Retina (tissue), 1 donor: Measurements from ENCODE around the gene APOBEC3A.

Experiments used
- DNase-seq: peaks from one replicate; pipeline ENCODE4 v3.0.0-alpha.2; 2016

Gene APOBEC3A

DNA sequence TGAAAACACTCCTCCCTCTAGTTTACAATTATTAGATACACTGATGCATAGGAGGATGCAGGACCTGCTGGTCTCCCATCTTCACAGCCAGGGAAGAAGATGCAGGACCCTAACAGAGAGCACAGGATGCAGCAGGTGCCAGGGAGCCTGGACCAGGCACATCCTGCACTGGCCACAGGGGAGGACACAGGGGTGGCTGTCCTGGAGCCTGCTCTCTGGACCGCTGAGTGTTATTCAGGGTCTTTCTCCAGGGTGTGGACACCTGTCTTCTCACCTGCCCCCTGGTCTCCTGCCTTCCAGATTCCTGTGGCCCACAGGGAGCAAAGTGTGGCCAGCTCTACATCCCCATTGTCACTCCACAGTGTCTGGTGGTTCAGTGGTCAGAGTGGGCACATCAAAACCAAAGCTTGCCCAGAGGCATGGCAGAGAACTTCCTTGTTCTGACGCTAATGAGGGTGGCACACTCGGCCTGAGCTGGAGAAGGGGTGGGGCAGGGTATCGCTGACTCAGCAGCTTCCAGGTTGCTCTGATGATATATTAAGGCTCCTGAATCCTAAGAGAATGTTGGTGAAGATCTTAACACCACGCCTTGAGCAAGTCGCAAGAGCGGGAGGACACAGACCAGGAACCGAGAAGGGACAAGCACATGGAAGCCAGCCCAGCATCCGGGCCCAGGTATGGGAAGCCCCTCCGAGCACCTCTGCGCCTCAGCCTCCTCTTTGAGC is at the start of gene APOBEC3A:
APOBEC3A (plus strand) TSS at position 564 of the 725 bp plus-strand sequence; CDS start at position 647, 83 bp downstream.
- no peak for DNase-seq

DNA sequence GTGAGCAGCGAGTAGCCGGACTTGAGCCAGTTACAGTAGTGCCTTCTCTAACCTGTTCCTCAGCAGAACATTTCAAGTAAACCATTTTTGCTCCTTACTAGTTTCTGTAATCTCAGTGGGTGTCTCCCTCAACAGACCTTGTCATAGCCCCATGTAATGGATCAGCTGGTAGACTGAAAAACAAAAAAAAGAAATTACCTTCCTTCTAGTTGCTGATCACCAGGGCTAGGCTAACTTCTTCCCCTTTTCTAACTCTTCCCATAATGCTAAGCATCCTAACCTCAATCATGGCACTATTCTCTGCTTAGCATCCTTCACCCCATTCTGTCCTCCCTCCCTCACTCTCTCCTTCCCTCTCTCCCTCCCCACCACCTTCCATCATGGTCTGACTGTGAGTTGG is 49.6 kb upstream of the APOBEC3A start:
- DNase-seq: no peak

- no peak for DNase-seq
Observed at GRCh38 chr22:38911434-38911833, 46.0 kb upstream of the APOBEC3A start.

DNA sequence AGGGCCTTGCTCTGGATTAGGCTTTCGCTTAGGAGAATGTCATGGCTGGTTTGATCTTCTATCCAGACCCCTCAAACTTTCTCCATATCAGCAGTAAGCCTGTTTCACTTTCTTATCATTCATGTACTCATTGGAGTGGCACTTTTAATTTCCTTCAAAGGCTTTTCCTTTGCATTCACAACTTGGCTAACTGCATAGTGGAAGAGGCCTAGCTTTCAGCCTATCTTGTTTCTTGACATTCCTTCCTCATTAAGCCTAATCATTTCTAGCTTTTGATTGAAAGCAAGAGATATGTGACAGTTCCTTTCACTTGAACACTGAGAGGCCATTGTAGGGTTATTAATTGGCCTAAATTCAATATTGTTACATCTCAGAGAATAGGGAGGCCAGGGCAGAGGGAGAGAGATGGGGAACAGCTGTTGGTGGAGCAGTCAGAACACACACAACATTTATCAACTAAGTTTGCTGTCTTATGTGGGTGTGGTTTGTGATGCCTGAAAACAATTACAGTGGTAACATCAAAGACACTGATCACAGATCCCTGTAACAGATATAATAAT is 37.7 kb upstream of the APOBEC3A start:
- DNase-seq: peak; percentile 59

DNA sequence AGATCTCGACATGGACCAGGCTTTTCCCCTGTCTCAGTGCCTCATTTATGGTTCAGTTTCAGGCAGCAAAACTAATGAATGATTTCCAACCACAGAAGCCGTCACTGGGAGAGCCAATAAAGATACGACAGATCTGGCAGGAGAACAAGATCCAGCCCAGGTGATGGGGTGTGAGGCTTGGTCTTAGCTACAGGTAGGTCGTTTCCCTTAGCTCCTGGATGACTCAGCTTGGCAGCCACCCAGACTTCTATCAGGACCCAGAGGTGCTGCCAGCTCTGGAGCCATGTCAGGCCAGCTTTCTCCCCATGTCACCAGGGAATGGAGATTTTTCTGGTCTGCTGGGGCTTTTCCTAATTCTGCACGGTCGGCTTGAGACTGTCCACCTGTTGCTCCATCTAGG is 36.3 kb upstream of the APOBEC3A start:
- no peak for DNase-seq

DNA sequence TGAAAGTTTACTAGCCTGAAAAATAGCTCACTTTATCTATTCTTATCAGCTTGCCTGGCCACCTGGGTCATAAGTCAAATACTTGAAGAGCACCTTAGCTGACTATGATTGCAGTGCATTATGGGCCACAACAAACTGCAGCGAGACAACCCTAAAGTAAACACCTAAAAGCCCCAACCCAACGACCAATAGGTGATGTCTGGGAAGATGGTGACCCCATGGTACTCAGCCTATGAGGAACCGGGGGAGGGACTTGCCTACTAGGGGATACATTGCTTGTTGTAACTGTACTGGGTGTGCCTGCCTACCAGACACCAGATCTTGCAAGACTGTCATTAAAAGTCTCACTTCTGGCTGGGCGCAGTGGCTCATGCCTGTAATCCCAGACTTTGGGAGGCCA is 35.6 kb upstream of the APOBEC3A start:
- DNase-seq: no peak

- peak; percentile 53 for DNase-seq
Observed at GRCh38 chr22:38923463-38924346, 33.7 kb upstream of the APOBEC3A start.

GRCh38 chr22:38924347-38924952 is 33.0 kb upstream of the APOBEC3A start:
- DNase-seq: no peak

GRCh38 chr22:38925571-38926041 is 31.8 kb upstream of the APOBEC3A start:
- no peak for DNase-seq

GRCh38 chr22:38927033-38927781 is 30.2 kb upstream of the APOBEC3A start:
- DNase-seq: peak; percentile 84

- no peak for DNase-seq
Observed at GRCh38 chr22:38930512-38930911, 26.9 kb upstream of the APOBEC3A start.

DNA sequence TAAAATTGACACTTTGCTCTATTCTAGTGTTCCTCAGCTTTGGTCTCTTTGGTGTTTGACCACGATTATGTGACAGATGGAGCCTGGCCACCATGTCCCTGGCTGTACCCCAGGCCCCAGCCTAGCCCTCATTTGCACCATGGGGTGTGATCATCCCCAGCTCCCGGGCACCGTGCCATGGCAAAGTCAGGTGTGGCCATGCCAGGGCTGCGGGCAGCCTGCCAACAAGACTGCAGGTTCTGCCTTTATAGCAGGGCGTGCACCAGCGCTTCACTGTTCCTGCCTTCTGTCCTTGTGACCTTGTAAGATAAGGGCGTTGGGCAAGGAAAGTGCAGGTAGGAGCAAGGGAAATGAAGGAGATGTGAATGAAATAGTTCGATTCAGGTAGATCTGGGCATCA is 22.4 kb upstream of the APOBEC3A start:
- no peak for DNase-seq

DNA sequence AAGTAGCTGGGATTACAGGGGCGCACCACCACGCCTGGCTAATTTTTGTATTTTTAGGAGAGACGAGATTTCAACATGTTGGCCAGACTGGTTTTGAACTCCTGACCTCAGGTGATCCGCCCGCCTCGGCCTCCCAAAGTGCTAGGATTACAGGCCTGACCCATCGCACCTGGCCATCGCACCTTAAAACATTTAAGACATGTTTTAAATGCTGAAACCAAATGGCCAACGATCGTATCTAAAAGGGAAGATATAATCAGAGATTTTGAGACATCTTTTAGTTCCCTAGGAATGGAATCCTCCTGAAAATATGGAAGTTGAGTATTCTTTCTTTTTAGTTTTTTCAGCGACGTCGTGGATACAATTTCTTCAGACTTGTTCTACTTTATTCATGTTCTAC is 21.8 kb upstream of the APOBEC3A start:
- no peak for DNase-seq

DNA sequence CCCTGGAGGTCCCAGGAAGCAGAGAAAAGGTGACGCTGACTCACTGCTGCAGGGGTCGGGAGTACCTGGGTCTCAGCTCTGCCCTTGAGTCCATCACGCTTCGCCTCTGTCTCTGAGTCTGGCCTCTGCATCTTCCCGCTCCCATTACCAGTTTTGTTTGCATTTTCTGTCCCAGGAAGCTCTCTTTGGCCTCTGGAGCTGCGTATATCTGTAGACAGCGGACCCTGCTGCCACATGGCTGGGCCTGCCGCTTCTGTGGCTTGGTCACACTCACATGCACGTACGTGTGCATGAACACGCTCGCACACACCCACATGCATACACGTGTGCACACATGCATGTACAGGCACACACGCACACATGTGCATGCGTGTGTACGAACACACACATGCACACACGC is 20.8 kb upstream of the APOBEC3A start:
- DNase-seq: no peak

GRCh38 chr22:38937036-38937435 is 20.4 kb upstream of the APOBEC3A start:
- no peak for DNase-seq

- no peak for DNase-seq
Observed at GRCh38 chr22:38937541-38937940, 19.9 kb upstream of the APOBEC3A start.

DNA sequence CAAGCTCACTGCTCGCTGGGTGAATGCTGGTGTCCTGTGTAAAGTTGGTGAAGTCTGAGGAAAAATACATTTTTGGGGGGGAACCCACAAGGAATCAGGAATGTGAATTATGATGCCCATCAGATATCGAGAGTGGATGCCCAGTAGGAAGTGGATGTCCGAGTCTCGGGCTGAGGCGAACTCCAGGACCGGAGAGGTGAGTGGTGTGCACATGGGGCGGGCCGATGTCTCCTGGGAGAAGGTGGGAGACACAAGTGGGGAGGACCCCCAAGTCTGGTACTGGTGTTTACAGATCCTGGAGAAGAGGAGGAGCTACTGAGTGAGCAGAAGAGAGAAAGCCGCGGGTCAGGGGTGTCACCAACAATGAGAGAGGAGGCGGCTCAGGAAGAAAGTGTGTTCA is 19.2 kb upstream of the APOBEC3A start:
- DNase-seq: no peak

- DNase-seq: no peak
Observed at GRCh38 chr22:38938925-38939324, 18.5 kb upstream of the APOBEC3A start.

- DNase-seq: no peak
Observed at GRCh38 chr22:38940811-38941384, 16.5 kb upstream of the APOBEC3A start.

DNA sequence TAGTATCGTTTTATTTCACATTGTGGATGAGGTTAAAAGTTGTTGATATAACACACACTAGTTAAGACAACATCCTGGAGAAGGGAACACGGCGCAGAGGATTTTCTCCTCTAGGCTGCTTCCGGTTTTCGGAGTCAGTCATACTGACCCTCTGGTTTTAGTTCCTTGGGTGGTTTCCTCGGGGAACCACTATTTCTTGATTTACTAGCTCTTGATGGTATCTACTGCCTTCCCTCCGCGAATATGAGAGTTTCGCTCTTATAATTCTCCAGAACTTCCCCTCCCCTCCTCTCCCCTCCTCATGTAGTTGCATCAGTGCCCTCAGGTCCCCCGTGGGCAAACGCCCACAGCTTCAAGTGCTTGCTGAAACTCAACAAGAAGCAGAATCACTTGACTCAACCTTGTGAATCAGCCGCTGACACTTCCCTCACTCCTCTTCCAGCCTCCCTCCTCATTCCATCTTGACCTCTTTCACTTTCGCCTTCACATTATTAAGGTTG is 15.9 kb upstream of the APOBEC3A start:
- no peak for DNase-seq

DNA sequence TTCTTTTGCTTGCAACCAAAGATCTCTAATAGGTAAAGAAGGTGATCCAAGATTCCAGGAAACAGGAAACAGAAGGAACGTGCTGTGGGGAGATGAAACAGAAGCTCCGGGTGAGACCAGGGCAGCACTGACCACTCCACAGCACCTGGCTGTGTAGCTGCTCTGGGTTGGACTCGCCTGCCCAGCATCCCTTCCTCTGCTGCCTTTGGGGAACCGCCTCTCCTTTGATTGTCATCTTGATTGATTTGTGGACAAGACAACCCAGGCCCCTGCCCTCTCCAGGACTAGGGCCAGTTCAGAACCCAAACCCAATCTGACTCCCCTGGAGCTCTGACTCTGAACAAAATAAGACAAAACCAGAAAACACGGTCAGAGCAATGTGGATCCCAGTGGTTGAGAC is 14.7 kb upstream of the APOBEC3A start:
- DNase-seq: no peak

DNA sequence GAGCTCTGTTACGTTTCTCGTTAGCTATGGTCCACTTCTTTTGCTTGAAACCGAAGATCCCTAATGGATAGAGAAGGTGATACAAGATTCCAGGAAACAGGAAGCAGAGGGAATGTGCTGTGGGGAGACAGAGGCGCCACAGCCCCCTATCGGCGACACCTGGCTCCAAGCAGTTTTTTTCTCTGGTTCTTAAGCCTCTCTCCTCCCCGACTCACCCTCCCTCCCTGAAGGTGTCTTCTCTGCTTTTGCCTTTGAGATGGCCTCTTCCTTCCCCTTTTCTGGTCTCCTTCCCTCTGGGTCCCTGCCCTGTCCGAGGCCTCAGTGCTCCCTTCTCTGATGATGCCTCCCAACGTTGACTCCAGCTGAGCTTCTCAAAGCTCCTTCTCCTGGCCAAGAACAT is 14.2 kb upstream of the APOBEC3A start:
- DNase-seq: no peak
